GF-D8 (cell line): Measurements from ENCODE around the gene TMC1.

ENCODE experiments used
- DNase-seq: peaks from one replicate; lab custom pipeline; 2025; lab: John Stamatoyannopoulos, UW

The TMC1 gene

GRCh38 chr9:72684615-72685014, 163.2 kb downstream of the TMC1 start:
- no peak for DNase-seq

DNA sequence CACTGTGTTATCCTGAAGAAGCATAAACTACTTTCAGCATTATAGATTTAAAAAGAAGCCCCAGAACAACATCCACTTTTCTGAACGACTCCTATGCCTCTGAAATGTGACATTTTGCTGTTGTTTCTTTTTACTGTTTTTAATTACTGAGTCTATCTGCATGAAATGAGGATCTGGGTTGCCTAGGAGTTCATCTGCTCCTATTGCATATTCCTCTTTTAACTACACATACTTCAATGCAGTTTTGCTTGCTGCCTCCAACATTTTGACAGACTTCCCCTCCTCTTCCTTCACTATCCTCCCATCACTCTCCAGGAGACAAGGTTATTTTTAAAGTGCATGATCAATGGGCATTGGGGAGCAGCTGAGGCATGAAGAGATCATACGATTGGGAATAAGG, 164.5 kb downstream of the TMC1 start:
- DNase-seq, result no peak

GRCh38 chr9:72687331-72687730, 165.9 kb downstream of the TMC1 start:
- DNase-seq, result no peak

- no peak for DNase-seq
Observed at GRCh38 chr9:72691671-72692070, 170.3 kb downstream of the TMC1 start.

DNA sequence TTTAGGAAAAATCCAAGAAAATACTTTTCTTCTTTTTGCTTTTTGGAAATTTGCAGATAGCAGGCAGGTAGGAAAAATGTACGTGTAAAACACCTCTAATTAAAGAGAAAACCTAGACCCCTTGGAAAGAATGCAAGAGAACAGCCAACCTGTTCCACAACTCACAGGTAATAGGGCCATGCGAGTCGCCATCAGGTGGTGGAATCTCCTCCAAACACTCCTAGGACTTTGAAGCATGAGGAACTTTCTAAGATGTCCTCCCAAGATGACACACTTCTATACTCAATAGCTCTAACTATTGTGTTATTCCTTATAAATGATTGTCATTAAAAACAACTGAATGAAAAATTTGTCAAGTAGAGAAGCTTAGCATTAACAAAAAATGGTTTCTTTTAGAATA, 174.0 kb downstream of the TMC1 start:
- DNase-seq, result no peak

DNA sequence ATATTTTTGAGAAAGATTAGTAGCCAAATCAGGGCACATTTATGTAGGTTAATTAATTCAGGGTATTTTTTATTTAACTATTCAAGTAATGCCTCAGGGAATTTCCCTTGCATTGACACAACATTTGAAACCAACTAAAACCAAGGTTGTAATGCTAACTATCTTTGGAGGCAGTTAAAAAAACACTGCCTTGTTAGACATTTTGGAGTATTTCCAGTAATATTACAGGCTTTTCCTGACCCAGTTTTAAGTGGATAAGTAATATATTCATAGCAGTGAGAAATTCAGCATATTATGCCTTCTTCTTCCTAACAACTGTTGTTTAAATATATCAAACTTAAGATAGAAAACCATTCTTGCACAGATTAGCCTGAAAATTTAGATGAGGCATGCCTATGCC, 175.1 kb downstream of the TMC1 start:
- no peak for DNase-seq

DNA sequence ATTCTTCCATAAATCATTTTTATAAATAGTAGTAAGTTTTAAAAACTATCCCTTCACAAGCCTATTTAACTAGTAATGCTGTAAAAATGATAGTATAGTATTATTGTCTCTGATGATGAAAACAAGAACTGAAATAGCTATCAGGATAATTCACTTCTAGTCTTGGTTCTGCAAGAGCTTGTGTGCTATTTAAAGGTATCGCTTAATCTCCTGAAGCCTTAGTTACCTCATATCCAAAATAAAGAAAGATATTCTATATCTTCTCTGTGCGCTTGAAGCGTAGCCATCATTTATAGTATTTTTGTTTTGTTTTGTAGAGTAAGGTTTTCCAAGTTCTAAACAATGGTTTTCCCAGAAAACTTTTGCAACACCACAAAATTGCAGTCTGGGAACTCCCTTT, 180.1 kb downstream of the TMC1 start:
- DNase-seq, result no peak

- DNase-seq, result no peak
Observed at GRCh38 chr9:72703574-72703973, 182.2 kb downstream of the TMC1 start.

- DNase-seq, result no peak
Observed at GRCh38 chr9:72704688-72705375, 183.4 kb downstream of the TMC1 start.

DNA sequence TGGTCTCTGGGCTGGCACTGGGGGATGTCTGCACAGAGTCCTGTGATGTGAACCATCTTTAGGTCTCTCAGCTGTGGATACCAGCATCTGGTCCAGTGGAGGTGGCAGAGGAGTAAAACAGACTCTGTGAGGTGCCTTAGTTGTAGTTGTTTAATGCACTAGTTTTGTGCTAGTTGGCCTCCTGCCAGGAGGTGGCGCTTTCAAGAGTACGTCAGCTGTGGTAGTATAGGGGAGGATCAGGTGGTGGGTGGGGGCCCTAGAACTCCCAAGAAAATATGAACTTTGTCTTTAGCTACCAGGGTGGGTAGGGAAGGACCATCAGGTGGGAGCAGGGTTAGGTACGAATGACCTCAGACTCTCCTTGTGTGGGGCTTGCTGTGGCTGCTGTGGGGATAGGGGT, 197.1 kb downstream of the TMC1 start:
- no peak for DNase-seq

DNA sequence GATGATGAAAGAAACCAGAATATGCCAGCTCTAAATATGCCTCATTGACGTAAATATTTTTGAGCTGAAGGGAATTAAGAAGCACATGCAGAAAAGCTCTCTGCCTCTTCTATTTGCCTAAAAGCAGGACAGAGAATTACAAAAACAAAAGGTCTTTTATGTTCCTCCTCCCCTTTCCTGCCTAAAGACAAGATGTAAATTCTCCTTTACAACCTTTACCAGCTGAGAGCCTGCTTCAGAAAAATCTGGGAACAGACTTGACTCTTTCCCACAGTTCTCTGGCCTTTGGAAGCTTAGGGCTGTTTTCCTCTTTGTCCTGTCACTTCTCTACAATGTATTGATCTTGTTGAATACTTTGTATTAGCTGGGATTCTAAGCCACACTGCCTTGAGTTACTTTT, 199.7 kb downstream of the TMC1 start:
- no peak for DNase-seq

- DNase-seq, result no peak
Observed at GRCh38 chr9:72726947-72727346, 205.5 kb downstream of the TMC1 start.

DNA sequence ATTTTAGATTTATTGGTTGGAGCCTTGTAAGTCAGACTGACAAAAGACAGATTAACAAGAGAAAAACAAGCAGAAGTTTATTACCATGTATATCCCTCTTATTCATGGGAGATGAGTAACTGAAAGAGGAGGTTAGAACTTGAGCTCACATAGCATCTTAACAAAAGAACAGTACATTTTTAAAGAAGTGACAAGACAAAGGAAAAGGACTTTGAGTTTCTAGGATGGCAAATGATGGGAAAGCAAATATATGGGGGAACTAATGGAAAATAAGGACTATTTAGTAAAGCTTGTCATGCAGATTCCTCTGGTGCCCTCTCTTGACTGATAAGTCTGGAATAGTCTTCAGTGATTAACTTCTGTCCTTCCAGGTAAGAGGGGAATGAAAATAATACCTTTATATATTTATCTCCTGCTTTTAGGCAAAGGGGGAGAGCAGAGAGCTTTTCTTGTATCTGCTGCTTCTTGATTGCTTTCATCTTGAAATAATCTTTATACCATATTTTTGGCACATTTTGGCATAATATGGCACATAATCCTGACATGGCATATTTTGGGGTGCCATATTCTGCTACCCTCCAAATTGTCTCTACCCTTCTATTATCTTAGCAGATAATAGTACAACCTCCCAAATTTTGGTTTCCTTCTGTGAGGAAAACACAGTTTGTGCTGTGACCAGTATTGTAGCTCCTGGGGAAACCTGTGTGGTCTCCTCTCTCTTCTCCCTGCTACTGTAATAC, 206.8 kb downstream of the TMC1 start:
- DNase-seq, result no peak

DNA sequence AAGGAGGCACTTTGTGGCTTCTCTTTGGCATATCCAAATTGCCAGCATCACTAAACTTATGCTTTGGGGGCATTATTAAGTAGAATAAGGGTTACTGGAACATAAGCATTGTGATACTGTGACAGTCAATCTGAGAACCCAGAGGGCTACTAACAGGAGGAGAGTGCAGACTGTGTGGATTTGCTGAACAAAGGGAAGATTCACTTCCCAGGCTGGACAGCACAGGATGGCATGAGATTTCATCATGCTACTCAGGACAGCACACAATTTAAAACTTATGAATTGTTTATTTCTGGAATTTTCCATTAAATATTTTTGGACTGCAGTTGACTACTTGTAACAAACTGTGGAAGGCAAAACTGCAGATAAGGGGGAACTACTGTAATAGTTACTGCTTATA, 212.5 kb downstream of the TMC1 start:
- no peak for DNase-seq

- DNase-seq, result no peak
Observed at GRCh38 chr9:72734631-72735030, 213.2 kb downstream of the TMC1 start.

- DNase-seq, result no peak
Observed at GRCh38 chr9:72743836-72744235, 222.4 kb downstream of the TMC1 start.

- no peak for DNase-seq
Observed at GRCh38 chr9:72749276-72749675, 227.9 kb downstream of the TMC1 start.

GRCh38 chr9:72751541-72751940, 230.1 kb downstream of the TMC1 start:
- DNase-seq, result no peak

GRCh38 chr9:72753266-72753893, 232.0 kb downstream of the TMC1 start:
- DNase-seq, result no peak

DNA sequence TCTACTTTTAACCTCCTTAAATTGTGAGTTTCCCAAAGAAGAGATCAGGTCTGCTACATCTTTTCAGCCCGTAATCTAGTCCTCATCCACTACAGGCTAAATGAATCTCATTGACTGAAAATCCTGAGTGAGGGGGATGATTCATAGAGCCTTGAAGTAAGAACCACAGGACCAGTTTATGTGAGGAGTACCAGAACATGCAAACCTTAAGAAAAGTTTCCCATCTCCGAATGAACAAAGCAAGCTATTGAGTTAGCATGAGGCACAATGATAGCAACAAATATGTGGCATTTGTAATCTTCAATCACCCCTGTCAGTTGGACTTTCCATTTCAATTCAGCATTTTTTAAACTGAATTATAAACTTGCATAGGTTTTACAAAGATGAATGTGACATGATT, 234.4 kb downstream of the TMC1 start:
- no peak for DNase-seq

DNA sequence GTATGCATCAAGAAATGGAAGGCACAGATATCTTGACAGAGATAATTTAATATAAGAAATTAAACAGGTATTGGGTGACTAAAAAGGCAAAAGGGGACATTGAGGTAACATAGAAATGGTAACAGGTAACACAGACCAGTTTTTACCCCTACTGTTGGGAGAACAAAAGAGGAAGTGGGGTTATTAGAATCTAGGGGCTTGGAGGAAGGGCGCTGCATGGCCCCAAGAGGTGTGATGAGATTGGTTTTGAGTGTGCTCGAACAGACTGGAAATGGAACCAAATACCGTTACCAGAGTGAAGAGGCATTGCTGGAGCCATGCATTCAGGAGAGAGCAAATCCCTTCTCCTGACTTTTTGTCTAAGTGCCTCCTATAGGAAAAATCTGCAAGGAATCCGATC, 237.5 kb downstream of the TMC1 start:
- DNase-seq, result no peak

GRCh38 chr9:72763022-72763421, 241.6 kb downstream of the TMC1 start:
- no peak for DNase-seq

DNA sequence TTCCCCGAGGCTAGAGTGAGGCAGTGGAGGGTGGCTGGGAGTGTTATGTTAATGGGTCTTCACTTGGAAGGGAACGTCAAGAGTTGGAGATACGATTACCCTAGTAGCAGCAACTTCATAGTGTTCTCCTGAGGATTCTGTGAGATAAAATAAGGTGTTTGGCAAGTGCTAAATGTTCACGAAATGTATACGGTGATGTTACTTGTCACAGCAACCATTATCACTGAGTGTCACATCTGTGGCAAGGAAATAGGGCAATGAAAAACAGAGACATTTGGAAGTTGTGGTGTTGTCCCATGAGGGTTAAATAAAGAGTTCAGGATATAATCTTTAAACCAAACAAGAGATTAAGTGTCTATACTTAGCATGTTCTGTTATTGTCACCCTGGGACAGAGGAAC, 248.1 kb downstream of the TMC1 start:
- DNase-seq, result no peak
